ENCODE measurements around the gene KRTAP10-3.
A peak's percentile ranks its signal among the peaks of the same experiment; 100 is the strongest.
"Not testable (repeated sequence)": the region's sequence is repeated elsewhere in the genome, so short reads cannot be mapped to it uniquely, and the experiment has no call there.

The KRTAP10-3 gene

GRCh38 chr21:44552136-44552535, 6.5 kb downstream of the KRTAP10-3 start:
- H4K12ac ChIP-seq (ENCODE audit: low read depth, low read length), result no peak overlapping the region
- no peak overlapping the region for H2BK5ac ChIP-seq (ENCODE audit: low read depth, low read length, poor library complexity)
- H2BK120ac ChIP-seq (ENCODE audit: insufficient read depth, low read length, poor library complexity), result no peak overlapping the region
- H3K27me3 ChIP-seq (ENCODE audit: insufficient read depth, low read length), result no peaks in the 10 kb centered on the region
- H2BK12ac ChIP-seq (ENCODE audit: low read length), result peak overlapping the region; percentile 16
- no peak overlapping the region for H3K27ac ChIP-seq (ENCODE audit: low read depth, low read length)
- no peak overlapping the region for H3K18ac ChIP-seq (ENCODE audit: low read length)
- no peak overlapping the region for H4K91ac ChIP-seq (ENCODE audit: low read depth, low read length)
- no peak overlapping the region for H3K4me3 ChIP-seq (ENCODE audit: low read depth, low read length)
- H3K79me2 ChIP-seq (ENCODE audit: control insufficient read depth, insufficient read depth, low read length, poor library complexity), result no peaks in the 10 kb centered on the region
- H3K4me1 ChIP-seq (ENCODE audit: control insufficient read depth in 1 of 2, insufficient read depth in 2 of 2, low read length in 2 of 2), result peaks cover 0 to 10% of the 10 kb centered on the region in 2 experiments
- peaks cover 8% of the 10 kb centered on the region for H3K9me3 ChIP-seq (ENCODE audit: insufficient read depth, low read depth, low read length)
- DNase-seq, result no peak
- no peak overlapping the region for H3K4ac ChIP-seq (ENCODE audit: low read depth, low read length)
- peaks cover 0 to 2% of the 10 kb centered on the region in 2 experiments for H3K36me3 ChIP-seq (ENCODE audit: control insufficient read depth in 1 of 2, insufficient read depth in 2 of 2, low read length in 2 of 2)
- no peak overlapping the region for H3K23ac ChIP-seq (ENCODE audit: low read length)
- H4K8ac ChIP-seq (ENCODE audit: low read depth, low read length), result no peak overlapping the region
- no peak overlapping the region for H3K14ac ChIP-seq (ENCODE audit: low read length)
- peaks cover 11% of the 10 kb centered on the region for H3K79me1 ChIP-seq (ENCODE audit: low read length)
- no peak overlapping the region for H3K9ac ChIP-seq (ENCODE audit: low read length)
- no CpG with 5 or more reads among the region's 6 CpGs for WGBS (ENCODE audit: extremely low coverage, insufficient coverage, insufficient read length)
- H2AFZ ChIP-seq (ENCODE audit: insufficient read depth, low read length, poor library complexity), result no peak overlapping the region
- H3K4me2 ChIP-seq (ENCODE audit: low read length), result no peak overlapping the region
- H2AK5ac ChIP-seq (ENCODE audit: low read length), result no peak overlapping the region

GRCh38 chr21:44551340-44551961, 7.1 kb downstream of the KRTAP10-3 start, which contains the start of gene KRTAP10-2:
TSS of gene KRTAP10-2 (minus strand) at chr21:44551505. CDS start at chr21:44551458, 47 bp downstream.
- Histone ChIP-seq H3K27me3 (ENCODE audit: insufficient read depth, low read length) (no peaks in the 10 kb centered on the region), H3K9me3 (ENCODE audit: insufficient read depth, low read depth, low read length) (peaks cover 8% of the 10 kb centered on the region), H3K4me1 (ENCODE audit: control insufficient read depth in 1 of 2, insufficient read depth in 2 of 2, low read length in 2 of 2) (peaks cover 0 to 10% of the 10 kb centered on the region in 2 experiments), H2AK5ac (ENCODE audit: low read length) (no peak within 1 kb of the TSS), H2AFZ (ENCODE audit: insufficient read depth, low read length, poor library complexity) (no peak within 1 kb of the TSS), H3K23ac (ENCODE audit: low read length) (no peak within 1 kb of the TSS), H4K91ac (ENCODE audit: low read depth, low read length) (peak within 1 kb of the TSS; percentile 44), H3K79me2 (ENCODE audit: control insufficient read depth, insufficient read depth, low read length, poor library complexity) (no peaks in the 10 kb centered on the region), H3K79me1 (ENCODE audit: low read length) (peaks cover 11% of the 10 kb centered on the region), H3K4me3 (ENCODE audit: low read depth, low read length) (no peak within 1 kb of the TSS), H3K9ac (ENCODE audit: low read length) (no peak within 1 kb of the TSS), H3K27ac (ENCODE audit: low read depth, low read length) (no peak within 1 kb of the TSS), H4K8ac (ENCODE audit: low read depth, low read length) (no peak within 1 kb of the TSS), H3K4me2 (ENCODE audit: low read length) (no peak within 1 kb of the TSS), H3K4ac (ENCODE audit: low read depth, low read length) (no peak within 1 kb of the TSS), H3K14ac (ENCODE audit: low read length) (no peak within 1 kb of the TSS), H3K18ac (ENCODE audit: low read length) (no peak within 1 kb of the TSS), H2BK5ac (ENCODE audit: low read depth, low read length, poor library complexity) (no peak within 1 kb of the TSS), H2BK120ac (ENCODE audit: insufficient read depth, low read length, poor library complexity) (no peak within 1 kb of the TSS), H3K36me3 (ENCODE audit: control insufficient read depth in 1 of 2, insufficient read depth in 2 of 2, low read length in 2 of 2) (peaks cover 0 to 2% of the 10 kb centered on the region in 2 experiments), H2BK12ac (ENCODE audit: low read length) (peak within 1 kb of the TSS; percentile 16), H4K12ac (ENCODE audit: low read depth, low read length) (no peak within 1 kb of the TSS)
- no peak for DNase-seq
- WGBS (ENCODE audit: extremely low coverage, insufficient coverage, insufficient read length), result no CpG with 5 or more reads among the region's 17 CpGs

GRCh38 chr21:44550807-44551206, 7.8 kb downstream of the KRTAP10-3 start:
- H3K79me2 ChIP-seq (ENCODE audit: control insufficient read depth, insufficient read depth, low read length, poor library complexity), result no peaks in the 10 kb centered on the region
- no peak overlapping the region for H4K91ac ChIP-seq (ENCODE audit: low read depth, low read length)
- no peak overlapping the region for H3K23ac ChIP-seq (ENCODE audit: low read length)
- no peak overlapping the region for H3K18ac ChIP-seq (ENCODE audit: low read length)
- H2AK5ac ChIP-seq (ENCODE audit: low read length), result no peak overlapping the region
- H4K12ac ChIP-seq (ENCODE audit: low read depth, low read length), result no peak overlapping the region
- H4K8ac ChIP-seq (ENCODE audit: low read depth, low read length), result no peak overlapping the region
- H2BK5ac ChIP-seq (ENCODE audit: low read depth, low read length, poor library complexity), result no peak overlapping the region
- no peak overlapping the region for H3K27ac ChIP-seq (ENCODE audit: low read depth, low read length)
- H3K36me3 ChIP-seq (ENCODE audit: control insufficient read depth in 1 of 2, insufficient read depth in 2 of 2, low read length in 2 of 2), result peaks cover 0 to 2% of the 10 kb centered on the region in 2 experiments
- H2BK12ac ChIP-seq (ENCODE audit: low read length), result no peak overlapping the region
- H3K9me3 ChIP-seq (ENCODE audit: insufficient read depth, low read depth, low read length), result peaks cover 8% of the 10 kb centered on the region
- no peak overlapping the region for H3K14ac ChIP-seq (ENCODE audit: low read length)
- H3K9ac ChIP-seq (ENCODE audit: low read length), result no peak overlapping the region
- WGBS (ENCODE audit: extremely low coverage, insufficient coverage, insufficient read length), result no CpG with 5 or more reads among the region's 10 CpGs
- H2AFZ ChIP-seq (ENCODE audit: insufficient read depth, low read length, poor library complexity), result no peak overlapping the region
- H3K4me1 ChIP-seq (ENCODE audit: control insufficient read depth in 1 of 2, insufficient read depth in 2 of 2, low read length in 2 of 2), result peaks cover 0 to 10% of the 10 kb centered on the region in 2 experiments
- H3K27me3 ChIP-seq (ENCODE audit: insufficient read depth, low read length), result no peaks in the 10 kb centered on the region
- no peak overlapping the region for H3K4me3 ChIP-seq (ENCODE audit: low read depth, low read length)
- no peak overlapping the region for H3K4me2 ChIP-seq (ENCODE audit: low read length)
- peaks cover 11% of the 10 kb centered on the region for H3K79me1 ChIP-seq (ENCODE audit: low read length)
- DNase-seq, result no peak
- no peak overlapping the region for H2BK120ac ChIP-seq (ENCODE audit: insufficient read depth, low read length, poor library complexity)
- no peak overlapping the region for H3K4ac ChIP-seq (ENCODE audit: low read depth, low read length)

GRCh38 chr21:44550285-44550684, 8.3 kb downstream of the KRTAP10-3 start:
- not testable (repeated sequence) for H3K79me2 ChIP-seq (ENCODE audit: control insufficient read depth, insufficient read depth, low read length, poor library complexity); H2BK120ac ChIP-seq (ENCODE audit: insufficient read depth, low read length, poor library complexity); DNase-seq; H4K12ac ChIP-seq (ENCODE audit: low read depth, low read length); H3K9me3 ChIP-seq (ENCODE audit: insufficient read depth, low read depth, low read length); H3K4me2 ChIP-seq (ENCODE audit: low read length); H3K18ac ChIP-seq (ENCODE audit: low read length); H2BK5ac ChIP-seq (ENCODE audit: low read depth, low read length, poor library complexity); H2BK12ac ChIP-seq (ENCODE audit: low read length); H3K23ac ChIP-seq (ENCODE audit: low read length); H3K36me3 ChIP-seq (ENCODE audit: control insufficient read depth in 1 of 2, insufficient read depth in 2 of 2, low read length in 2 of 2); H2AK5ac ChIP-seq (ENCODE audit: low read length); H3K4me3 ChIP-seq (ENCODE audit: low read depth, low read length); H2AFZ ChIP-seq (ENCODE audit: insufficient read depth, low read length, poor library complexity); H3K9ac ChIP-seq (ENCODE audit: low read length); H3K27ac ChIP-seq (ENCODE audit: low read depth, low read length); H3K27me3 ChIP-seq (ENCODE audit: insufficient read depth, low read length); H3K14ac ChIP-seq (ENCODE audit: low read length); H4K8ac ChIP-seq (ENCODE audit: low read depth, low read length); H3K4ac ChIP-seq (ENCODE audit: low read depth, low read length)
- peak overlapping the region; percentile 44 for H4K91ac ChIP-seq (ENCODE audit: low read depth, low read length)
- peaks cover 0 to 10% of the 10 kb centered on the region in 2 experiments for H3K4me1 ChIP-seq (ENCODE audit: control insufficient read depth in 1 of 2, insufficient read depth in 2 of 2, low read length in 2 of 2)
- peaks cover 11% of the 10 kb centered on the region for H3K79me1 ChIP-seq (ENCODE audit: low read length)
- no CpG with 5 or more reads among the region's 17 CpGs for WGBS (ENCODE audit: extremely low coverage, insufficient coverage, insufficient read length)
